NCI-H82 (cell line): Measurements from ENCODE around the gene ERC2.

Experiments
- DNase-seq: peaks from one replicate; lab custom pipeline; 2025; lab: John Stamatoyannopoulos, UW

Gene ERC2

GRCh38 chr3:55929154-55929869, 539.0 kb downstream of the ERC2 start:
- DNase-seq, result no peak

- peak; percentile 17 for DNase-seq
These were observed 544.6 kb downstream of the ERC2 start for GRCh38 chr3:55923626-55924025.

- no peak for DNase-seq
These were observed 545.1 kb downstream of the ERC2 start for GRCh38 chr3:55923207-55923606.

- no peak for DNase-seq
These were observed 555.4 kb downstream of the ERC2 start for GRCh38 chr3:55912880-55913279.

GRCh38 chr3:55911266-55911665, 557.0 kb downstream of the ERC2 start:
- DNase-seq, result no peak

GRCh38 chr3:55910543-55910942, 557.7 kb downstream of the ERC2 start:
- DNase-seq, result no peak

- no peak for DNase-seq
These were observed 558.9 kb downstream of the ERC2 start for GRCh38 chr3:55909373-55909772.

- no peak for DNase-seq
These were observed 560.7 kb downstream of the ERC2 start for GRCh38 chr3:55907616-55908015.

- DNase-seq, result no peak
These were observed 561.4 kb downstream of the ERC2 start for GRCh38 chr3:55906896-55907295.

GRCh38 chr3:55904716-55905115, 563.6 kb downstream of the ERC2 start:
- DNase-seq, result no peak

- peak; percentile 19 for DNase-seq
These were observed 564.6 kb downstream of the ERC2 start for GRCh38 chr3:55903680-55904079.

- no peak for DNase-seq
These were observed 565.9 kb downstream of the ERC2 start for GRCh38 chr3:55902221-55902900.

GRCh38 chr3:55899887-55900286, 568.4 kb downstream of the ERC2 start:
- peak; percentile 2 for DNase-seq

- peak; percentile 70 for DNase-seq
These were observed 570.6 kb downstream of the ERC2 start for GRCh38 chr3:55897573-55898224.

GRCh38 chr3:55895897-55896566, 572.2 kb downstream of the ERC2 start:
- no peak for DNase-seq

GRCh38 chr3:55894605-55895004, 573.7 kb downstream of the ERC2 start:
- no peak for DNase-seq

GRCh38 chr3:55893045-55893664, 575.1 kb downstream of the ERC2 start:
- no peak for DNase-seq

- DNase-seq, result no peak
These were observed 577.2 kb downstream of the ERC2 start for GRCh38 chr3:55891106-55891505.

- no peak for DNase-seq
These were observed 579.9 kb downstream of the ERC2 start for GRCh38 chr3:55888282-55888885.

GRCh38 chr3:55885721-55886120, 582.5 kb downstream of the ERC2 start:
- no peak for DNase-seq

GRCh38 chr3:55884491-55885285, 583.6 kb downstream of the ERC2 start:
- no peak for DNase-seq
